H4 (cell line): ENCODE results near the gene UBE2Z. TPM values are rescaled to one million over a fixed set of nuclear protein-coding genes. Genes with fewer than 3 reads are reported as not detected.

Experiments used
- DNase-seq: peaks from one replicate; pipeline ENCODE4 v3.0.0-alpha.2; 2015; ENCODE audit warnings: low spot score
- total RNA-seq: library from RNA; depleted of rRNA; stranded (reverse); fragments of >200 nt; shearing (Covaris generic); gene quantifications from 2 replicates; pipeline ENCODE4 v1.2.3, GENCODE V29; 2014; rRNA removed

UBE2Z gene
- total RNA-seq, 1 experiment from 2014 or later = 60.8 TPM

GRCh38 chr17:48960834-48961515, 52.8 kb downstream of the UBE2Z start:
- no peak for DNase-seq

GRCh38 chr17:48961516-48962233, 53.5 kb downstream of the UBE2Z start:
- DNase-seq = peak; percentile 58

- DNase-seq = peak; percentile 48
Observed at GRCh38 chr17:48970224-48970623, 62.0 kb downstream of the UBE2Z start.

GRCh38 chr17:48970865-48971687, 62.9 kb downstream of the UBE2Z start:
- DNase-seq = no peak

- DNase-seq = no peak
Observed at GRCh38 chr17:48972749-48973097, 64.5 kb downstream of the UBE2Z start.

- DNase-seq = no peak
Observed at GRCh38 chr17:48973806-48974205, 65.6 kb downstream of the UBE2Z start.

Other genes starting within 250 kb of the UBE2Z start
- not detected in 2 replicates for gene PRAC1, start 185.9 kb upstream of the UBE2Z start, total RNA-seq
- not detected in 2 replicates for gene PRAC2, start 185.2 kb upstream of the UBE2Z start, total RNA-seq
- 3.3 and 3.8 TPM in 2 replicates for gene HOXB13, start 179.7 kb upstream of the UBE2Z start, total RNA-seq
- gene TTLL6, start 91.2 kb upstream of the UBE2Z start, total RNA-seq = 0.12 and 0.18 TPM in 2 replicates
- 42.5 and 61.2 TPM in 2 replicates for gene CALCOCO2, start 77.4 kb upstream of the UBE2Z start, total RNA-seq
- gene ATP5MC1, start 15.6 kb upstream of the UBE2Z start, total RNA-seq = 214 and 312 TPM in 2 replicates
- gene SNF8, start 36.4 kb downstream of the UBE2Z start, total RNA-seq = 101 and 191 TPM in 2 replicates
- not detected in 2 replicates for gene GIP, start 60.2 kb downstream of the UBE2Z start, total RNA-seq
- 2.4 and 6.8 TPM in 2 replicates for gene IGF2BP1, start 89.0 kb downstream of the UBE2Z start, total RNA-seq
- gene B4GALNT2, start 224.4 kb downstream of the UBE2Z start, total RNA-seq = not detected in 2 replicates